ENCODE data around the gene HEXD.

HEXD gene

GRCh38 chr17:82439194-82439828 lies 21.2 kb downstream of the HEXD start:
- in situ Hi-C loops (cut with HindIII; ENCODE audit: low sequenced_read_pairs), result no loop called here

GRCh38 chr17:82439829-82440365 lies 21.8 kb downstream of the HEXD start:
- in situ Hi-C loops (cut with HindIII; ENCODE audit: low sequenced_read_pairs), result no loop called here

GRCh38 chr17:82440469-82440981 lies 22.4 kb downstream of the HEXD start:
- in situ Hi-C loops (cut with HindIII; ENCODE audit: low sequenced_read_pairs), result no loop called here

- in situ Hi-C loops (cut with HindIII; ENCODE audit: low sequenced_read_pairs), result no loop called here
Observed at GRCh38 chr17:82440991-82441627, 23.0 kb downstream of the HEXD start.

- in situ Hi-C loops (cut with HindIII; ENCODE audit: low sequenced_read_pairs), result no loop called here
Observed at GRCh38 chr17:82441691-82442487, 23.7 kb downstream of the HEXD start.

- in situ Hi-C loops (cut with HindIII; ENCODE audit: low sequenced_read_pairs), result no loop called here
Observed at GRCh38 chr17:82442643-82443464, 24.7 kb downstream of the HEXD start.

- in situ Hi-C loops (cut with HindIII; ENCODE audit: low sequenced_read_pairs), result no loop called here
Observed at GRCh38 chr17:82443465-82444283, 25.5 kb downstream of the HEXD start.

- in situ Hi-C loops (cut with HindIII; ENCODE audit: low sequenced_read_pairs), result no loop called here
Observed at GRCh38 chr17:82444284-82444893, 26.2 kb downstream of the HEXD start.

DNA sequence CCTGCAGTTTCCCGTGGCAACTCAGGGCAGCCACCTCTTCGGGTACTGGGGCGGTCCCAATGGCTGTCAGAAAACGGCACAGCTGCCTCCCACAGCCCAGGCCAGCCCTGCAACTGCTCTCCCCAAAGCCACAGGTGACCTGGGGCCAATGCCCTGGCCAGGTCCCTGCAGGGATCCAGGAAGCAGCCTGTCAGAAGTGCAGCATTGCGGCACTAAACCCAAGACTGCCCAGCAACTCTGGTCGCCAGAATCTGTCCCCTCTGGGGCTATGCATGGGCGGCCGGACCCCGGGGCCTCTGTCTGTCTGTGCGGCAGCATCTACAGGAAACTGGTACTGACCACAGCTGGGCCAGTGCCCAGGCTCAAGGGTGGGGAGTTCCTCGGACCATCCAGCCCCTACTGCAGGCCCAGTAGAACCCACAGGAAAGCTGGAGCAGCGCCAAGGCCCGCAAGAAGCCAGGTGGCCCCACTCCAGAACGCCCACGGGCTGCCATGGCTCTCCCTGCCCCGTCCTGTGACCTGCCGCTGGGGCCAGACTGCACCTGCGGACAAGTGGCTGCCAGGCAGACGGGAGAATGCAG lies 26.9 kb downstream of the HEXD start:
- in situ Hi-C loops (cut with HindIII; ENCODE audit: low sequenced_read_pairs), result no loop called here

- in situ Hi-C loops (cut with HindIII; ENCODE audit: low sequenced_read_pairs), result no loop called here
Observed at GRCh38 chr17:82445542-82445941, 27.4 kb downstream of the HEXD start.

GRCh38 chr17:82446124-82446523 lies 28.0 kb downstream of the HEXD start:
- in situ Hi-C loops (cut with HindIII; ENCODE audit: low sequenced_read_pairs), result no loop called here

DNA sequence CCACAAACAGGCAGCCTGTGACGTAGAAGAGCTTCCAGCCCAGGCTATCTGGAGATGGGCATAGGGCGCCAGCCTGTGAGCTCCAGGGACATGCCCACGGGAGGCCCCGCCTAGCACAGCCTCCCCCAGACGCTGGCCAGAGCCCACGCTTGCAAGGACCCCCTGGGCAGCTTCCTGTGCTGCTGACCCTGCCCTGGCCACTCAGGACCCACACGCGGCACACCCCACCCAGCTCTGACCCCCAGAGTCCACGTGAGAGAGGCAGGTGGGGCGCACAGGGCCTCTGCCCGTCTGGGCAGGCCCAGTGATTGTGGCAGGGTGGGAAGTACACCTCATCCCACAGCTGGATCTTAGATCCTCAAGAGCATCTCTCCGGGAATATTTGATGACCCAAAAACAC lies 28.5 kb downstream of the HEXD start:
- in situ Hi-C loops (cut with HindIII; ENCODE audit: low sequenced_read_pairs), result no loop called here

DNA sequence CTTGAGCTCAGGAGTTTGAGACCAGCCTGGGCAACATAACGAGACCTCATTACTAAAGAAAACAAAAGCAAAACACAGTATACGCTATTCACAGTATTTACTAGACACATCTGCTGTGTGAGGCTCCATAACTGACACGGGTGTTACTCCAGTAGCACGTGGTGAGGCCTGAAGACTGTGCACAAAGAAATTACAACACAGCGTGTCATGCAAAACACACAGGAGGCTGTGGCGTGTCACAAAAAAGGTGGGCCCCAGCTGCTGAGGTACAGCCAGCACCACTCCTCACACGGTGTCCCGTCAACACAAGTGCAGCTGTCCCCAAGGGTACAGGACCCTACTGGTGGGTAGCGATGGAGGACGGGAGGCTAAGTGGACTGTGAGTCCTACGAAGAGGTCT lies 29.7 kb downstream of the HEXD start:
- in situ Hi-C loops (cut with HindIII; ENCODE audit: low sequenced_read_pairs), result no loop called here

- in situ Hi-C loops (cut with HindIII; ENCODE audit: low sequenced_read_pairs), result no loop called here
Observed at GRCh38 chr17:82449131-82449882, 31.2 kb downstream of the HEXD start.

DNA sequence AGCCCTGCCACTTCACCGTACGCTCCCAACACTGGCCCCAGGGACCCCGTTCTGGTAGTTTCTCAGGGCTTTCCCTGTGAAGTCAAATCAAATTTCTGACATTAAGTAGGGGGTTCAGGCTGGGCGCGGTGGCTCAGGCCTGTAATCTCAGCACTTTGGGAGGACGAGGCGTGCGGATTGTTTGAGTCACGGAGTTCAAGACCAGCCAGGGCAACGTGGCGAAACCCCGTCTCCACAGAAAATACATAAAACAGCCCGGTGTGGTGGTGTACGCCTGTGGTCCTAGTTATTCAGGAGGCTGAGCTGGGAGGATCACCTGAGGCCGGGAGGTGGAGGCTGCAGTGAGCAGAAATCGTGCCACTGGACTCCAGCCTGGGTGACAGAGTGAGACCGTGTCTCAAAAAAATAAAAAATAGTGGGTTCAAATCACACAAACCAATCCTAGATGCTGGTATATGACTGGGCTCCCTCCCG lies 31.8 kb downstream of the HEXD start:
- in situ Hi-C loops (cut with HindIII; ENCODE audit: low sequenced_read_pairs), result no loop called here

DNA sequence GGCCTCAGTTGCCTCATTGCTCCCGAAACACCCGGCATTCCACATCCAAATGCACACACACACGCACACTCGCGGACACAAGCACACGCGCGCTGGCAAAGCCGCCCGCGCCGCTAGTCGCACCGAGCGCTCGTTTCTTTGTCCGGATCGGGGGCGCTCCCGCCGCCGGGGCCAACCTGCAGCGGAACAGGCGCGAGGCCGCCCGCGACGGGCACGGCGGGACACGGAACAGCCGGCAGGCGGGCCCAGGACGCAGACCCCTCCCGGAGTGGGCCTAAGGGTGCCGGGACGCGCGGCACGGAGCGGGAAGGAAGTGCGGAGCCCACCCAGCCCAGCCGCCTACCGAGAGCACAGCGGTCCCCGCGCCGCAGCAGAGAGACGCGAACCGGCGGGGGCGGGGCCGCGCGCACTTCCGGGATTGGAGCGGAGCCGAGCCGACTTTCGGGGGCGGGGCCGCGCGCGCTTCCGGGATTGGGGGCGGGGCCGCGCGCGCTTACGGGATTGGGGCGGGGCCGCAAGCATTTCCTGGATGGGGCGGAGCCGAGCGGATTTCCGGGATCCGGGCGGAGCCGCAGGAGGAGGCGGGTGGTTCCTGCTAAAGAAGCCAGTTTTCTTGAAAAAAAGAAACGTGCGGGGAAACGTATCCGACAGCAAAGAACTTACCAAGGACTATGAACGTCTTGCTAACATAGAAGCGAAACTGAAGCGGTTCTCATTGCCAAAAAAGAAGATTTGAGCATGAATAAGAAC lies 32.4 kb downstream of the HEXD start, which contains the start of gene CYBC1:
Gene CYBC1, minus strand, starts transcription at position 396 of the 750 bp plus-strand sequence. CDS start 1,498 bp downstream, outside the sequence.
- in situ Hi-C loops (cut with HindIII; ENCODE audit: low sequenced_read_pairs), result no loop called here

DNA sequence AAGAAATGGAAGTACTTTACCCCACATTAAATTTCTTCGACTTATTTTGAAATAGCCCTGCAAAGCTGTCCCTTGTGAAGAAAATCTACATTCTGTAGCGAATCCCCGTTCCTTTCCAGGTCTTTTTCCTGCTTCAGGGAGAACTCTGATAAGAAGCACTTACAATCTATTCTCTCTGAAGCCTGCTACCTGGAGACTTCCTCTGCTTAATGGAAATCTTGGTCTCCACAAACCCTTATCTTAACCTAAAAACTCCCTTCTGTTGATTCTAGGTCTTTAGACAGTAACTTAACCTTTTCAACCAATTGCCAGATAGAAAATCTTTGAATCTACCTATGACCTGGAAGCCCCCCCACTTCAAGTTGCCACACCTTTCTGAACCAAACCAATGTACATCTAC lies 34.0 kb downstream of the HEXD start:
- in situ Hi-C loops (cut with HindIII; ENCODE audit: low sequenced_read_pairs), result no loop called here
